GM18907 (cell line): ENCODE results near the gene CST7.
A peak's percentile ranks its signal among the peaks of the same experiment; 100 is the strongest.

ENCODE experiments used
- ATAC-seq: cut with Tn5 transposase; IDR thresholded peaks from one replicate; pipeline ENCODE4 v1.9.1; 2021; ENCODE audit warnings: mild to moderate bottlenecking, moderate library complexity; ENCODE audit not compliant: unreplicated experiment

Gene CST7

DNA sequence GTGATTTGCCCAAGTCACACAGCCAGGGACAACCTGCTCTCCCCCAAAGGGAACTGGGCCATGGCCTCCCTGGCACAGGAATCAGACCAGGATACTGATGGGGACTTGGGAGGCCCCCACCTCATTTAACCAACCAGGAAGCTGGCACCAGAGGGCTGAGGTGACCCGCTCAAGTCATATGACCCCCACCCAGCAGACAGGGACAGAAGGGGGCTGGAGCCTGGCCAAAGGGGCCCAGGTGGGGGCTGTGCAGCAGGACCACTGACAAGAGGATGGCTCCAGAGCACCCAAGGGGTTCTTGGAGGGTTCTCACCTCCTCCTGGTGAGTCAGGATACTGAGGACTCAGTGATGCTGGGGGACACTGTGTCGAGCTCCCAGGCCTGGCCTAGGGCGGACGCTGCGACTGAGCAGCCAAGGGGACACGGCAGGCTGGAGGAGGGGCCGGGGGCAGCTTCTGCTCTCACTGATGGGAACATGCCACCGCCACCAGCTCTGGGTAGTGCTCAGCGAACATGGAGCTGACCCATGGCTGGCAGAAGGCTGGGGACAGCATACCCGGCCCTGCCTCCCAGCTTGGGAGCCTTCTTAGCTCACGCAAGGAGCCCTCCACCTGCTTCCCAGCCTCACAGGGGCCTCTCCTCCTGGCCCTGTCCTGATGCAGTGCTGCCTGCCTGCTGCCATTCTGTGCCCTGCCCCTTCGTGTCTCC, 1.2 kb downstream of the CST7 start:
- no peak for ATAC-seq

DNA sequence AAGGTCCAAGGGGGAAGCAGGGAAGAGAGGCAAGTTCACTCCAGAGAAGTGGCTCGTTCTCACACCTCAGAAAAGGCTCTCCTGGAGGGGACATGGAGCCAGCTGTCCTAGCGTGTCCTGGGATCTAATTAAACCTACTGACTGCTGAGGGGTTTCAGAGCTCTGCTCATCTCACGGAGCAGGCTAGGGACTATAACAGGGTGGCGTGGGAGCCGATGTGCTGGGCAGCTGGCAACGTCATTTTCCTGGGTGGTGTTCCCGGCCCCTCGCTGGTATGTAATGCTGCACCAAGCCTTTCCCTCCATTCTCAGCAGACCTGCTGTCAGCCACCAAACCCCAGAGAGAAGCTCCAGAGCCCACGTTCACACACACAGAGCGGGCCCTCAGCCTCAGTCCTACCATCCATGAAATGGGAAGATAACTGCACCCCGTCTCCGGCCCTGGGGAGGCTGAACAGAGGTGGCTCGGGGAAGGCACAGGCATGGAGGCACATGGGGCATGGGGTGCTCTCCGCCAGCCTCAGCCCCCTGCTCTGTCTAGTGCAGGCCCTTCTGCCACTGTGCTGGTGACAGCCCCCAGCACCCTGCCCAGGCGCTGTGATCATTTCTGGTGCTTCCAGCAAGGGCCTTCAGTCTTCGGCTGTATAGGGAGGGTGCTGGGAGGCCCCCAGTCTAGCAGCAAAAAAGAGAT, 1.9 kb downstream of the CST7 start:
- no peak for ATAC-seq

DNA sequence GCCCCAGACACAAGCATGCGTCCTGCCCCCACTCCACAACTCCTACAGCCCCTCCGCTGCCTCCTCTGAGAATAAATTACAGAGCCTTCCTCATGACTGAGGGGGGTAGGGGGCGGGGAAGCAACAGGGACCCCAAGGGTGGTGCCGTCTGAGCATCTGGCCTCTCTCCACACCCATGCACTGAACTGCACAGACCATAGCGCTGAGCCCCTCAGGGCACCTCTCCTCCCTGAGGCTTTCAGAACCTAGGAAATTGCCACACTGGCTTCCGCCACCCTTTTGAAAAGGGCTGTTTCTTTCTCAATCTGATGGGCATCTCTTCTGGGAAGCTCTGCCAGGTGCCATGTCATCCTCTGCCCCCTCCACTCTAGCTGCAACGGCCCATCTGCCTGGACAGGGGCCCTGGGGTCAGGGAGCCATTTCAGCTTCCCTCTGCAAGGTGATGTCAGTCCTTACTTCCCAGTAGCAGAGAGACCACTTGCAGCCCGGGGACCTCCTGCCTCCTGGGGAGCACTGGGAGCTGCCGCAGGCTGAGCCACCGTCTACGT, 2.5 kb downstream of the CST7 start:
- no peak for ATAC-seq

DNA sequence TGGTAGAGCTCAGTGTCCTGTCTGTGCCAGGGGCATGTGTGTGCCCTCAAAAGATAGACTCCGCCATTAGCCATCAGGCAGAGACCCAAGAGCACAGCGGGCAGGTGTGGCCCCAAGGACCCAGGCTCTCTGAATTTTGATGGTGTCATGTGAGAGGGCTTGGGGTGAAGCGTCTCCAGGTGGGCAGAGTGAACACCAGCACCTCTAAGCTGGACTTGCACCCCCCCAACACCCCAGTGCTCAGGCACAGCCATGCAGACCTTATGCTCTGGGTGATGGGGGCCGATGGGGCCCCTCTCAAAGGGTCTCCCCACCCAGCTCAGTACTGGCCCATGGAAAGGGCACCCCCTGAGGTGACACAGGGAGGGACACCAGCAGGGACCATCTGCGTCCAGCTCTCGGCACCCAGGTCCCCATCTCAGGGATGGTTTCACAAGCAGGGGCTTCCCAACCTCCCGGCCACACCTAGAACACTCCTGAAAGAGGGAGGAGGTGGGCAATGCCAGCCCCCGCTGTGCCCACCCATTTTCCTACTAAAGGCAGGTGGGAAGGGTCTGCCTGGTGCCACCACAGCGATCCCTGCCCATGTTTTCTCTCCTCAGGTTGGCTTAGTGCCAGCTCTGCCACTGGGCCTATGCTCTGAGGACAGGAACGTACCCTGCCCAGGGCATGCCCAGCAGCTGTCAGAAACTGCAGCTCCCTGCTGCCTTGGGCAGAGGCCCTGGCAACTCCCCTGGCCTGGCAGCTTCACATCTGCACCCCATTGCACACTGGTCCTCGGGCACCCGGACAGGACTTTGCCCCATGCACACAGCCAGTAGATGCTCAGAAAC, 3.5 kb downstream of the CST7 start:
- ATAC-seq = no peak

DNA sequence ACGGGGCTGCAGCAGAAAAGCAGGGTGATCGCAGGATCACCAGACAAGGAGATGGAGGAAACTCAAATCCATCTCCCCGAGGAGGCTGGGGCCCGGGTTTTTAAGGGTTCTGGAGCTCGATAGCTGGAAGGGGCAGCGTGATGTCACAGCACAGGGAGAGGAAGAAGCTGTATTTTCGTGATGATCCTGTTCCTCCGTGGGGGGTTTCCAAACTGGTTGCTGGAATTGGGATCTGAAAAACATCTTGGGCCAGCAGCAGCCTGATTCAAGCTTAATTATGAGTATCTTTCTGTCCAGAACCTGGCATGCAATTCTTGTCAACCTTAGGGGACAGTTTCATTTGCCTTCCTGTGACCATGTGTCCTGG, 4.1 kb downstream of the CST7 start:
- no peak for ATAC-seq

DNA sequence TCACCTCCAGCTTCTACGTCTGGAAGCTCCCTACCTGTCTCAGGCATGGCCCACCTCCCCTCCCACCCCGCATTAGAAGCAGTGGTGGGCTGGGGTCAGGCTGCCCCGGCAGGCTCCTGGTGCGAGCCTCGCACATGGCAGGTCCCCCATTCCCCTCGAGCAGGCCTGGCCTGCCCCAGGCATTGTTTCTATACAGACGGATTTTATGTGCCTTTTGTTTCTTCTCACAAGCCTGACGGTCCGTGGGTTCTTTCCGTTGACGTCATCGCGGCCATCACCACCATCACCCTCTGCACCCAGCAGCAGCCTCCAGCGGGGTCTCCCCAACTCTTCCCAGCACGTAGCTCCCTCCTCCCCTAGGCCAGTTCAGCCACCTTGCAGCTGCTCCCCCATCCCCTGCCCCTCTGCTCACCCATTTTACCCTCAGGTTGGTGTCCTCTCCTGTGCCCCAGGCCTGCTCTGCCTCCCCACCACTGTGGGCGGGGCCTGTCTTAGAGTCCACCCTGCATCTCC, 4.6 kb downstream of the CST7 start:
- no peak for ATAC-seq

DNA sequence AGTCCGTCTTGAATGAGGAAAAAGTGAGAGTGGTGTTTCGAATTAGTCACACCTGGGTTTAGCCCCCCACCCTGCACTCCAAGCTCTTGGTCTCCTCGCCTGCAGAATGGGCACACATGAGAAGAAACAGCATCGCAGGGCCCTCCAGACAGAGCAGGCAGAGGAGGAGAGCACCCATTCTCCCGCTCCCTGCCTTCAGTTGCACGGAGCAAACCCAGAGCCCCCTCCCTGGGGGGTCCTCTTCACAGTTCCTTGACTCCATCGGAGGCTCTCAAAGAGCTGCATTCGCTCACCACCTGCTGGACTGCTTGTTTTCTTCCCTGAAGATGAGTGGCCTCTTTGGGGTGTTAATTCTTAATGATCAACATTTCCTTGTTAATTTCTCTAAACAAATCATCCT, 5.1 kb downstream of the CST7 start:
- ATAC-seq = no peak

DNA sequence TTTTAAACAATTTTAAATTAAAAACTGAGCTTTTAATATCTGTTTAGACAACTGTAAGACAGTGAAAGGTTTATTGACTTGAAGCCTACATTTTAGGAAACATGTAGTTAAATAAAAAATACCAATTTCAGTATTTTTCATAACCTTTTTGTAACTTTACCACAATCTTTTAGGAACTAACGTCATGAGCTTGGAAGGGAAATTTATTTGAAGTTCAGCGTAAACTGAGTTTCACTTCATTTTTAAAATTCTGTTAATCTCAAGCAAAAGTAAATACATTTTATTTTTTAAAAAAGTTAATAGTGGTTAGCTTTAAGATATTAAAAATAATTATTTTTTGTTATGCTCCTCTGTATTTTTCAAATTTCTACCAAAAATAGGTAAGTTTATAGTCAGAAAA, 5.5 kb downstream of the CST7 start:
- ATAC-seq = no peak

DNA sequence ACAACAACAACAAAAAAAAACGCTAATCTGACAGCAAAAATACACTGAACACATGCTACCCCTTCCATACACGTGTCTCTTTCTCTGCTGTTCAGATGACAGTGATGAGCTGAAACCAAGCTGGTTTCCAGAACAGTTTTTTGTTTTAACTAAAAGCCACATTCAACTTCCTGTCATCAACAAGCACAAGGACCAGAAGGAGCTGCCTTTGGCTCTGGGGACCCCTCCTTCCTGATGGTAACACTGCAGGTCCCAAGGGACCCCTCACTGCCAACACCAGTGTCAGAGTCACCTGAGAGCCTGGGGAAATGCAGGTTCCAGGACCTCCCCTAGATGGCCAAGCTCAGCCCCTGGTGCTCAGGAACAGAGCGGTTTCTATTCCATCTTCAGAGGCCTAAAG, 6.0 kb downstream of the CST7 start:
- ATAC-seq = peak; percentile 86

DNA sequence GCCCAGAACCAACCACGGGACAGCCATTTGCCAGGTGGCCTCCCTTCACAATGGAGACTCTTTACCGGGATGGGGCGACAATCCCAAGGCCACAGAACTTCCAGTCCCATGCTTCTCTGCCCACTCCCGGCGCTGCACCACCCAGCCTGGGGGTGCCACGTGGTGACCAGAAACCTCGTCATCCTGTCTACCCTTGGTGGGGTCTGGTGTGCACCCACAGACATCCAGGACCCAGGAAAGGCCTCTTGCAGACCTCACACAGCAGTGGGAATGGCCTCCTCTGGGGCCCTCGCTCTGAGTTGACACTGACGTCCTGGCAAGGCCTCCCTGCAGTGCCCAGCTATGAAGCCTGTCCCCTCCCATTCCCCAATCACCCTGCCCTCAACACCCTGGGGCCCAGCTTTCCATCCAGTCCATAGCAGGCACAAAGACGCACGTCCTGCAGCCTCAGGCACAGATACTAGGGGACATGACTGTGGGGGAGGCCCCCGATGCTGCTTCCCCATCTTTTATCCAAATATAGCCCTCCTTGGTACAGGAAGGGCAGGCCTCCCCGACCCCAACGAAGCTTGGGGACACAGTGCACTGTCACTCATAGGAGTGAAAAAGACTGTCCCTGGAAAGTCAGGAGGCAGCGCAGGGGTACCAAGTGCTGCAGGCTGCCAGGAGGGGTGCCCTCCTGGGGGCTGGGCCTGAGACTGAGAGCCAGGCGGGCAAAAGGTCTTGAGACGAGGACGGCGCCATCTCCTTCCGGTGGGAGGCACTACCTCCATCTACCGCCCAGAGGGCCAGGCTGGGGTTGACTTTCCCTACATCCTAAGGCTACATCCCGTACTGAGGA, 7.2 kb downstream of the CST7 start:
- no peak for ATAC-seq

DNA sequence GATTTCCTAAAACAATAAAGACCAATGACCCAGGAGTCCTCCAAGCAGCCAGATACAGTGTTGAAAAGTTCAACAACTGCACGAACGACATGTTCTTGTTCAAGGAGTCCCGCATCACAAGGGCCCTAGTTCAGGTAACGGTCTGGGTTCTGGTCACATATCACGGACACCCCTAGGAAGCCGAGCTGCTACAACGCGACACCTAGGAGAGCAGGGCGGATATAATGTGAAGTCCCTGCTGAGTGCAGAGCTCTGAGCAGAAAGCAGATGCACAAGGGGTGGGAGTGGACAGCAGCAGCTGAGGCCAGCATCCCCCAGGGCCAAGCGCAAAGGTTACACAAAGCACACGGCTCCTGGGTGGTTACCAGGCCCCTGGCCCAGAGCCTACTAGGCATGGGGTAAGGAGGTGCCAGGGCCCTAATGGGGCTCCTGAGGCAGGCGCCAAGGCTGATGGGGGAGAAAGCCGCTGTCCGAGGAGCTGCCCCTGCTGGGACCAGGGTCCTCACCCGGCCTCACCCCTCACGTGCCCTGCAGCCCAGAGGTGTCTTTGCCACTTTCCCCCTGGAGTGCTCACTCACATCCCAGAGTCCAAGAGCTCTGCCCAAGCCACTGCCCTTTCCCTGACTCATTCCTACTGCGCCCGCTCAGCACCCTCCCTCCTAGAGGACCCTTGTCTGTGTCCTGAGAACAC, 8.4 kb downstream of the CST7 start:
- ATAC-seq = no peak

DNA sequence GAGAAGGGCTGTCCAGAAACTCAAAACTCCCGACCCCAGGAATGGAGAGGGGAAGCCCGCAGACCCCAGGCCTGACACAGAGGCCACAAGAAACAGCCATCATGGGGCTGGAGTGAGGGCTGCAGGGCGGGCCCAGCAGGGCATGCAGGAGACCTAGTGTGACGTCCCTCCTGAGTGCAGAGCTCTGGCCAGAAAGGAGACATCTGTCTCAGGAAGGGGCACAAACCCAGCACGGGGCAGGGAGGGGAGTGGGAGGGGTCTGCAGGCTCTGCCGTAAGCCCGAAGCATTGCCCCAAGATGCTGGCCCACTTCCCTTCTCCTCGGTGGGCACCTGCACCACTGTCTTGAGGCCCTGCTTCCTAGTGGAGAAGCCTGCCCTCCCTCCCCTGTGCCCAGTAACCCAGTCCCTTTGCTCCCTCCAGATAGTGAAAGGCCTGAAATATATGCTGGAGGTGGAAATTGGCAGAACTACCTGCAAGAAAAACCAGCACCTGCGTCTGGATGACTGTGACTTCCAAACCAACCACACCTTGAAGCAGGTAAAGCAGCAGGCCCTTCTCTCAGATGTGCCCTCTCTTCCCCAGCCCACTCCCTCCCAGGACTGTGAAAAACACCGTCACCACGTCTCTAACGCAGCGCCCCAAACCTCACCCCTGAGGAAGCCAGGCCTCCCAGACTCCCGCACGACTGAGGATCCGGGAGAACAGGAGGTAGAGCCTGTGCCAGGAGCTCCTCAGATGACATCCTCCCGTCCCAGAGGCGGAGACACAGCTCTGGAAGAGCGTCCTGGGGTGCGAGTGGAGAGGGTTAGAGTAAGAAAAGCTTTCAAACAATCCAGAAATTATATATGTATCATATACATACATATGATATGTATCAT, 9.7 kb downstream of the CST7 start:
- no peak for ATAC-seq

DNA sequence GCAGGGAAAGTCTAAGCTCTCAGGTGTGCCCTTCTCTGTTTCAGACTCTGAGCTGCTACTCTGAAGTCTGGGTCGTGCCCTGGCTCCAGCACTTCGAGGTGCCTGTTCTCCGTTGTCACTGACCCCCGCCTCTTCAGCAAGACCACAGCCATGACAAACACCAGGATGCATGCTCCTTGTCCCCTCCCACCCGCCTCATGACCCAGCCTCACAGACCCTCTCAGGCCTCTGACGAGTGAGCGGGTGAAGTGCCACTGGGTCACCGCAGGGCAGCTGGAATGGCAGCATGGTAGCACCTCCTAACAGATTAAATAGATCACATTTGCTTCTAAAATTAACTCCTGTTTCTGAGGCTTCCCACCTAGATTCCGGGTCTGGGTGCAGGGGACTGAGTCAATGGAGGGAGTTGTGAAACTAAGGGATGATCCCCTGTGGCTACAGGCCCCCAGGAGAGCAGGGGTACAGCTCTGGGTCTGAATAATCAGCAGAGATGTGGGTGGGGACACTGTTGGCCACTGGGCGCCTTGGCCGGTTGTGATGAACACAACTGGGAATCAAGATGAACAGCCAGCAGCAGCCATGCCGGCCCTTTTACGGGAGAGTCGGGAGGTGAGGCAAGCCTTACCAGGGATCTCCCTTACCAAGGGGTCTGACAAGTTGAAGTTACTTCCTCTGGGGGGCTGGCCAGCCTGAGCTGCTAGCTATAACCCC, 10.7 kb downstream of the CST7 start:
- ATAC-seq = no peak

DNA sequence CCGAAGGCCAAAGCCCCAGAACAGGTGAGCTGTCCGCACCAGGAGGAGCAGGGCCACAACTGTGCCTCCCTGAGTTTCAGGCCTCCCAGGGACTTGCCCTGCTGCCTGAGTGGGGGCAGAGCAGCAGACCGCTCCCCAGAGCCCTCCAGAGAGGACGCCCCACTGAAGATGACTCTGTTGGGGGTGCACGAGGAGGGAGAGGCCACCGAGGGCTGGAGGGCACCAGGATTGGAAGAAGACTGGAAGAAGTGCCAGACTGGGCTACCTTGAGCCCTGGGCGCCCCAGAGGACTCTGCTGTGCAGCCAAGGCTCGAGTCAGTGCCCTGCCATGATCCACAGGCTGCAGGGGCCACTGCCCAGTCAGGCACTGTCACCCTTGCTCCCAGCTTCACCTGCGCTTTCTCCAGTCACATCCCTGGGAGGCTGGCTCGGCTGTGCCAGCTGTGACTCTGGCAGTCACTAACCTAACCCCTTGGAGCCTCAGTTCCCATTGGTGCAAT, 11.3 kb downstream of the CST7 start:
- ATAC-seq = no peak

DNA sequence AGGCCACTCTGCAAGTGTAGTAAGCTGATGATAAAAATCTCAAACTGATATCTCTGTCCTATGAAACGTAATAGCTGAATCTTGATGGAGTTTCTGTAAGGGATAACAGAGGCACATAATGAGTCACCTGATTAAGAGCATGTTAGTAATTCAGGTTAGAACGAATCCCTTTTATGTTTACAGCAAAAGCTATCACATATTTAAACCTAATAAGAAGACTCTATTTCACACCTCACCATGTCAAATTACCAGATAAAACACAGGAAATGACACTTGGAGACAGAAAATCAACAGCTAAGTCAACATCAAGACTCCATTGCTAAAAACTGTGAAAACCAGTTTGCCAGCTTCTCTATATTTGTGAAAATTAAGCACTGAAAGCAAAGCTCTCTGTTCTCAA, 11.8 kb downstream of the CST7 start:
- no peak for ATAC-seq

DNA sequence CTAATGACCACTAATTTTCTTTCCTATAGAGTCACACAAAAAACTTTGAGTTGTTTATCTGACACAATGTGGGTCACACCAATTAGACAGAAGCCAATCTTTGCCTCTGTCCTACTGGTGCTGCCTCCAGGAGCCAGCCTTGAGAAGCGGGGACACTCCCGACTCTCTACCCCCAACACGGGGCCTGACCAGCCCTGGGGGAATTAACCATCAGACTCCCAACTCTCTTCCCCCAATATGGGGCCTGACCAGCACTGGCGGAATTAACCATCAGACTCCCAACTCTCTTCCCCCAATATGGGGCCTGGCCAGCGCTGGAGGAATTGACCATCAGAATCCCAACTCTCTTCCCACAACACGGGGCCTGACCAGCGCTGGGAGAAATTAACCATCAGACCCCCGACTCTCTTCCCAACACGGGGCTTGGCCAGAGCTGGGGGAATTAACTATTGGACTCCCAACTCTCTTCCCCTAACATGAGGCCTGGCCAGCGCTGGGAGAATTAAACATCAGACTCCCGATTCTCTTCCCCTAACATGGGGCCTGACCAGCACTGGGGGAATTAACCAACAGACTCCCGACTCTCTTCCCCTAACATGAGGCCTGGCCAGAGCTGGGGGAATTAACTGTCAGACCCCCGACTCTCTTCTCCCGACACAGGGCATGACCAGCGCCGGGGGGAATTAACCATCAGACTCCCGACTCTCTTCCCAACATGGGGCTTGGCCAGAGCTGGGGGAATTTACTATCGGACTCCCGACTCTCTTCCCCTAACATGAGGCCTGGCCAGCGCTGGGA, 12.5 kb downstream of the CST7 start:
- ATAC-seq = no peak

DNA sequence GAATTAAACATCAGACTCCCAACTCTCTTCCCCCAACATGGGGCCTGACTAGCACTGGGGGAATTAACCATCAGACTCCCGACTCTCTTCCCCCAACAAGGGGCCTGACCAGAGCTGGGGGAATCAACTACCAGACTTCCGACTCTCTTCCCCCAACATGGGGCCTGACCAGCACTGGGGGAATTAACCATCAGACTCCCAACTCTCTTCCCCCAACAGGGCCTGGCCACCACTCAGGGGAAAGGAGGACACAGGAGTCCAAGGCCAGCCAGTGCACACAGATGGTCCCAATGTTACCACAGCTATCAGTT, 13.1 kb downstream of the CST7 start:
- ATAC-seq = no peak

DNA sequence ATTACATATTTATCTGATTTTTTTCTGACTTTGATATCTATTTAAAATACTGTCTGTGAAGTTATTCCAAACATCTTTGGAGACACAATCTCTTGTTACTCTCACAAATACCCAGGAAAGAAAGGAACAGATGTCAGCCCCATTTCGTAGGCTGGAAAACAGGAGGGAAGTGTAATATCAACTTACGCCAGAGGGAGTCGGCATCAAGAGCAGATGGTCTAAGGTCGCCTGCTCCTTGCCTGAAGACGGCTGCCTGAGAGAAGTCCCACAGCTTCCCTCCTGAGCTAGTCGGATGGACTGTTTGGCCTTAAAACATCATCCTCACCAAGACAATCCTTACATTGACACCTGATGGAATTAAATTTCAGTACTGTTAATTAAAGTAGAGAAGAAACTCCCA, 13.4 kb downstream of the CST7 start:
- no peak for ATAC-seq
